Measurements from ENCODE around the gene WNT7A. TPM values are rescaled to one million over a fixed set of nuclear protein-coding genes. Genes with fewer than 3 reads are reported as not detected.

WNT7A gene
- total RNA-seq, 1 experiment from 2014 or later: 0.34 TPM

DNA sequence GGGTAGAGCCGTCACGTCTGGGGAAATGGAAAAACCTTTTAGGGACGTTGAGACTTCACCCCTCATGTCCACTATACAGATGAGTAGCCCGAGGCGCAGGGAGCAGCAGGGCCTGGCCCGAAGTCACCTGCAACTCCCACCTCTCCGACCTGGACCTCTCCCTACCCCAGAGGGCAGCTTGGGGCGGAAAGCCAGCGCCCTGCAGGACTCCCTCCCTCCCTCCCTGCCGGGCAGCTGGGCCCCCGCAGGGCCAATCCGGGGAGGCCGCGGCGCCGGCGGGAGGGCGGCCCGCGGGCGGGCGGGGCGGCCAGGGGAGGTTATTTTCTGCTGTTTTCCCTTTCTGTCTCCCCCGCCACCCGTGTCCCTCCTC is 2.0 kb downstream of the WNT7A start:
- CTCF ChIA-PET: interaction anchor here (1.6 kb wide), 1 partner anchor 221 kb away, joined by 4 read pairs; no protein-coding TSS in a partner anchor
- Histone ChIP-seq H3K9me2 (ENCODE audit: insufficient read depth) (no peaks in the 10 kb centered on the region), H3K79me2 (ENCODE audit: insufficient read depth, low read length) (no peaks in the 10 kb centered on the region), H3K27me3 (ENCODE audit: insufficient read depth, low read length) (peaks cover 30% of the 10 kb centered on the region), H3K4me1 (ENCODE audit: control insufficient read depth in 1 of 2, insufficient read depth in 2 of 2, low read length in 2 of 2) (peaks cover 5 to 33% of the 10 kb centered on the region in 2 experiments; a peak in 3 of 4 replicates), H3K9me3 (ENCODE audit: control insufficient read depth in 1 of 2, insufficient read depth in 1 of 2, low read depth in 1 of 2, low read length in 2 of 2) (no peaks in the 10 kb centered on the region), H2AFZ (ENCODE audit: low read depth, low read length, poor library complexity, severe bottlenecking) (peak overlapping the region; percentile 18), H3K9ac (ENCODE audit: low read length) (peak overlapping the region; percentile 17; the same call in 1 of the 2 replicates), H3K27ac (ENCODE audit: low read depth, low read length) (no peak overlapping the region), H4K20me1 (ENCODE audit: insufficient read depth) (no peaks in the 10 kb centered on the region), H3K4me3 (replicated peaks in 1 of 2; ENCODE audit: low read depth in 1 of 2, low read length in 2 of 2) (peak overlapping the region; percentile 49 to 63), H3K36me3 (ENCODE audit: control insufficient read depth in 1 of 2, insufficient read depth in 2 of 2, low read length in 2 of 2) (no peaks in the 10 kb centered on the region), H3K4me2 (ENCODE audit: low read length) (peak overlapping the region; percentile 85)
- DNase-seq (ENCODE audit: low read depth, low spot score) (no peak), ATAC-seq (no peak)
- TF ChIP-seq CBX3 (IDR thresholded peaks at IDR 0.05; ENCODE audit: low read depth): no peak
- no peak for TF ChIP-seq POLR2A (IDR thresholded peaks at IDR 0.05; ENCODE audit: borderline replicate concordance, extremely low read depth, insufficient read depth, insufficient read length)
- TF ChIP-seq EGR1 (IDR thresholded peaks at IDR 0.05; ENCODE audit: low read depth): no peak
- TF ChIP-seq SRF (IDR thresholded peaks at IDR 0.05; ENCODE audit: low read depth): no peak
- TF ChIP-seq JUND (IDR thresholded peaks at IDR 0.05): no peak
- no peak for TF ChIP-seq SIN3A (IDR thresholded peaks at IDR 0.05; ENCODE audit: low read depth)
- no peak for TF ChIP-seq YY1 (IDR thresholded peaks at IDR 0.05; ENCODE audit: extremely low read depth, insufficient replicate concordance, low read depth, low read length)
- TF ChIP-seq FOSL1 (IDR thresholded peaks at IDR 0.05; ENCODE audit: low read depth): no peak
- no peak for TF ChIP-seq ELF1 (IDR thresholded peaks at IDR 0.05; ENCODE audit: borderline replicate concordance, low read depth)
- TF ChIP-seq, protein P1, sequence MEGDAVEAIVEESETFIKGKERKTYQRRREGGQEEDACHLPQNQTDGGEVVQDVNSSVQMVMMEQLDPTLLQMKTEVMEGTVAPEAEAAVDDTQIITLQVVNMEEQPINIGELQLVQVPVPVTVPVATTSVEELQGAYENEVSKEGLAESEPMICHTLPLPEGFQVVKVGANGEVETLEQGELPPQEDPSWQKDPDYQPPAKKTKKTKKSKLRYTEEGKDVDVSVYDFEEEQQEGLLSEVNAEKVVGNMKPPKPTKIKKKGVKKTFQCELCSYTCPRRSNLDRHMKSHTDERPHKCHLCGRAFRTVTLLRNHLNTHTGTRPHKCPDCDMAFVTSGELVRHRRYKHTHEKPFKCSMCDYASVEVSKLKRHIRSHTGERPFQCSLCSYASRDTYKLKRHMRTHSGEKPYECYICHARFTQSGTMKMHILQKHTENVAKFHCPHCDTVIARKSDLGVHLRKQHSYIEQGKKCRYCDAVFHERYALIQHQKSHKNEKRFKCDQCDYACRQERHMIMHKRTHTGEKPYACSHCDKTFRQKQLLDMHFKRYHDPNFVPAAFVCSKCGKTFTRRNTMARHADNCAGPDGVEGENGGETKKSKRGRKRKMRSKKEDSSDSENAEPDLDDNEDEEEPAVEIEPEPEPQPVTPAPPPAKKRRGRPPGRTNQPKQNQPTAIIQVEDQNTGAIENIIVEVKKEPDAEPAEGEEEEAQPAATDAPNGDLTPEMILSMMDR (IDR thresholded peaks at IDR 0.05 in 2 of 3, conservative IDR thresholded peaks at IDR 0.05 in 1 of 3; ENCODE audit: borderline replicate concordance in 1 of 3, insufficient read depth in 1 of 3, low read depth in 2 of 3, low read length in 2 of 3): no peak
- TF ChIP-seq, protein P2, sequence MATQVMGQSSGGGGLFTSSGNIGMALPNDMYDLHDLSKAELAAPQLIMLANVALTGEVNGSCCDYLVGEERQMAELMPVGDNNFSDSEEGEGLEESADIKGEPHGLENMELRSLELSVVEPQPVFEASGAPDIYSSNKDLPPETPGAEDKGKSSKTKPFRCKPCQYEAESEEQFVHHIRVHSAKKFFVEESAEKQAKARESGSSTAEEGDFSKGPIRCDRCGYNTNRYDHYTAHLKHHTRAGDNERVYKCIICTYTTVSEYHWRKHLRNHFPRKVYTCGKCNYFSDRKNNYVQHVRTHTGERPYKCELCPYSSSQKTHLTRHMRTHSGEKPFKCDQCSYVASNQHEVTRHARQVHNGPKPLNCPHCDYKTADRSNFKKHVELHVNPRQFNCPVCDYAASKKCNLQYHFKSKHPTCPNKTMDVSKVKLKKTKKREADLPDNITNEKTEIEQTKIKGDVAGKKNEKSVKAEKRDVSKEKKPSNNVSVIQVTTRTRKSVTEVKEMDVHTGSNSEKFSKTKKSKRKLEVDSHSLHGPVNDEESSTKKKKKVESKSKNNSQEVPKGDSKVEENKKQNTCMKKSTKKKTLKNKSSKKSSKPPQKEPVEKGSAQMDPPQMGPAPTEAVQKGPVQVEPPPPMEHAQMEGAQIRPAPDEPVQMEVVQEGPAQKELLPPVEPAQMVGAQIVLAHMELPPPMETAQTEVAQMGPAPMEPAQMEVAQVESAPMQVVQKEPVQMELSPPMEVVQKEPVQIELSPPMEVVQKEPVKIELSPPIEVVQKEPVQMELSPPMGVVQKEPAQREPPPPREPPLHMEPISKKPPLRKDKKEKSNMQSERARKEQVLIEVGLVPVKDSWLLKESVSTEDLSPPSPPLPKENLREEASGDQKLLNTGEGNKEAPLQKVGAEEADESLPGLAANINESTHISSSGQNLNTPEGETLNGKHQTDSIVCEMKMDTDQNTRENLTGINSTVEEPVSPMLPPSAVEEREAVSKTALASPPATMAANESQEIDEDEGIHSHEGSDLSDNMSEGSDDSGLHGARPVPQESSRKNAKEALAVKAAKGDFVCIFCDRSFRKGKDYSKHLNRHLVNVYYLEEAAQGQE (IDR thresholded peaks at IDR 0.05; ENCODE audit: low read depth): no peak
- no peak for TF ChIP-seq CEBPB (IDR thresholded peaks at IDR 0.05; ENCODE audit: low read depth)
- TF ChIP-seq, protein P3, sequence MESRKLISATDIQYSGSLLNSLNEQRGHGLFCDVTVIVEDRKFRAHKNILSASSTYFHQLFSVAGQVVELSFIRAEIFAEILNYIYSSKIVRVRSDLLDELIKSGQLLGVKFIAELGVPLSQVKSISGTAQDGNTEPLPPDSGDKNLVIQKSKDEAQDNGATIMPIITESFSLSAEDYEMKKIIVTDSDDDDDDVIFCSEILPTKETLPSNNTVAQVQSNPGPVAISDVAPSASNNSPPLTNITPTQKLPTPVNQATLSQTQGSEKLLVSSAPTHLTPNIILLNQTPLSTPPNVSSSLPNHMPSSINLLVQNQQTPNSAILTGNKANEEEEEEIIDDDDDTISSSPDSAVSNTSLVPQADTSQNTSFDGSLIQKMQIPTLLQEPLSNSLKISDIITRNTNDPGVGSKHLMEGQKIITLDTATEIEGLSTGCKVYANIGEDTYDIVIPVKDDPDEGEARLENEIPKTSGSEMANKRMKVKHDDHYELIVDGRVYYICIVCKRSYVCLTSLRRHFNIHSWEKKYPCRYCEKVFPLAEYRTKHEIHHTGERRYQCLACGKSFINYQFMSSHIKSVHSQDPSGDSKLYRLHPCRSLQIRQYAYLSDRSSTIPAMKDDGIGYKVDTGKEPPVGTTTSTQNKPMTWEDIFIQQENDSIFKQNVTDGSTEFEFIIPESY (IDR thresholded peaks at IDR 0.05; ENCODE audit: extremely low read depth, insufficient replicate concordance, low read length): no peak
- no peak for TF ChIP-seq ZNF274 (IDR thresholded peaks at IDR 0.05; ENCODE audit: low read depth, low read length)
- TF ChIP-seq SP1 (IDR thresholded peaks at IDR 0.05; ENCODE audit: low read depth): no peak
- no peak for TF ChIP-seq ZFX (IDR thresholded peaks at IDR 0.05)
- no peak for TF ChIP-seq TCF7L2 (IDR thresholded peaks at IDR 0.05; ENCODE audit: borderline replicate concordance, extremely low read depth, insufficient read depth, insufficient read length)
- BruUV-seq (replicated peaks): no TSS peak
- POLR2A ChIA-PET: no interaction called here
- RAD21 ChIA-PET (ENCODE audit: low non-redundant PET in 1 of 2, low total read pairs in 2 of 2, uncharacterized antibody in 2 of 2, unreplicated experiment in 2 of 2): no interaction called here
- intact Hi-C loops (cut with micrococcal nuclease): loop anchor here (5.0 kb wide), 1 partner anchor 206 kb away; no protein-coding TSS in a partner anchor
